NT2/D1 (cell line): ENCODE measurements around the gene MEMO1.
"Not testable (repeated sequence)": the region's sequence is repeated elsewhere in the genome, so short reads cannot be mapped to it uniquely, and the experiment has no call there.

Source experiments
- DNase-seq: peaks from one replicate; pipeline ENCODE4 v3.0.0-alpha.2; 2011; ENCODE audit warnings: low read depth, low spot score
- H3K27me3 ChIP-seq: 2 replicates; pipeline ENCODE4 v1.6.0; 2011; ENCODE audit warnings: mild to moderate bottlenecking; ENCODE audit not compliant: insufficient read length, insufficient read depth
- H3K36me3 ChIP-seq: 2 replicates; pipeline ENCODE4 v1.6.1; 2011; ENCODE audit warnings: mild to moderate bottlenecking, low read length, mixed read lengths; ENCODE audit not compliant: insufficient read depth, insufficient read length
- H3K4me1 ChIP-seq: 2 replicates; pipeline ENCODE4 v1.5.1; 2011; ENCODE audit not compliant: insufficient read depth, insufficient read length
- H3K4me3 ChIP-seq: 2 replicates; pipeline ENCODE4 v1.5.1; 2011; ENCODE audit warnings: low read depth; ENCODE audit not compliant: insufficient read length
- H3K9ac ChIP-seq: 2 replicates; pipeline ENCODE4 v1.6.0; 2011; ENCODE audit warnings: low read depth; ENCODE audit not compliant: insufficient read length
- H3K9me3 ChIP-seq: 2 replicates; pipeline ENCODE4 v1.5.1; 2011; ENCODE audit warnings: mild to moderate bottlenecking, low read length; ENCODE audit not compliant: insufficient read depth
- SUZ12 ChIP-seq: IDR thresholded peaks from 2 replicates; pipeline ENCODE4 v1.6.1; 2011; ENCODE audit not compliant: insufficient read length, insufficient read depth; ENCODE audit errors: extremely low read depth
- YY1 ChIP-seq: IDR thresholded peaks from 2 replicates; pipeline ENCODE4 v1.6.1; 2011; ENCODE audit not compliant: insufficient read length, insufficient read depth
- ZNF274 ChIP-seq: IDR thresholded peaks from 2 replicates; pipeline ENCODE4 v1.6.1; 2011; ENCODE audit warnings: mild to moderate bottlenecking, low read depth, low read length

The MEMO1 gene

DNA sequence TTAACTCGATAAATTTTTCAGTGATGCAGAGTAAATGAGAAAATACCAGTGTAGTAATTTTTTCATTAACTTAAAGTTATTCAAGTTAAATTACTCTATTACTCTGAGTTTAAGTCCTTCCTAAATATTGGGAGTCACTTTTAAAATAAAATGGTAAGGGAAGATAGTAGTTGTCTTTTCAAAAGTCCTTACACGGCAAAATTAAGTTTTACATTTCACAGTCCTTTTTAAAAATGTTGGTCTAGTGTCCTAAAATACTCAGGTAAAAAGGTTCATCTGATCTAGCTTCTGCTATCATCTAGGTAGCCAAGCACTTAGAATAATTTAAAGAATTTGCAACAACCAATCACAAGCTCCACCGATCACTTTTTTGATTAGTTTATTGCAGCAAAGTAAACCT, 146.9 kb downstream of the MEMO1 start:
- no peaks in the 10 kb centered on the region for H3K9me3 ChIP-seq
- TF ChIP-seq ZNF274: no peak
- no peak for TF ChIP-seq SUZ12
- TF ChIP-seq YY1: no peak

DNA sequence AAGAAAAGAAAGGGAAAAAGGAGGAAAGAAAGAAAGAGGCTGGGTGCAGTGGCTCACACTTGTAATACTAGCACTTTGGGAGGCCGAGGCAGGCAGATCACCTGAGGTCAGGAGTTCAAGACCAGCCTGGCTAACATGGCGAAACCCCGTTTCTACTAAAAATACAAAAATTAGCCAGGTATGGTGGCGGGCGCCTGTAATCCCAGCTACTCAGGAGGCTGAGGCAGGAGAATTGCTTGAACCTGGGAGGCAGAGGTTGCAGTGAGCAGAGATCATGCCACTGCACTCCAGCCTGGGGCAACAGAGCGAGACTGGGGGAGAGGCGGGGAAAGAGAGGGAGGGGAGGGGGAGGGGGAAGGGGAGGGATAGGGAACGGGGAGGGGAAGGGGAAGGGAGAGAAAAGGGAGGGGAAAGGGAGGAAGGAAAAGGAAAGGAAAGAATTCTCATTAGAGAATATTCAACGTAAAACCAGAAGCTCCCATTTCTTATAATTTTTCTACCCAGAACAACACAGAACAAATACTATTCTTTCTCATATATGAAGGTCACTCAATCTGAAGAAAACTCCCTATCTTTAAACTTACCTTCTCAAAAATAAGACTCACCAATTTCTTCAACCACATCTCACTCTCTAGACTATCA, 147.7 kb downstream of the MEMO1 start:
- not testable (repeated sequence) for H3K9me3 ChIP-seq, DNase-seq, H3K27me3 ChIP-seq, H3K4me3 ChIP-seq, H3K9ac ChIP-seq, H3K4me1 ChIP-seq, H3K36me3 ChIP-seq

More for the DNA sequence above, 146.9 kb downstream of the MEMO1 start:
- Histone ChIP-seq H3K9ac (no peak overlapping the region), H3K36me3 (no peaks in the 10 kb centered on the region), H3K4me3 (no peak overlapping the region), H3K27me3 (no peaks in the 10 kb centered on the region), H3K4me1 (no peaks in the 10 kb centered on the region)
- no peak for DNase-seq

DNA sequence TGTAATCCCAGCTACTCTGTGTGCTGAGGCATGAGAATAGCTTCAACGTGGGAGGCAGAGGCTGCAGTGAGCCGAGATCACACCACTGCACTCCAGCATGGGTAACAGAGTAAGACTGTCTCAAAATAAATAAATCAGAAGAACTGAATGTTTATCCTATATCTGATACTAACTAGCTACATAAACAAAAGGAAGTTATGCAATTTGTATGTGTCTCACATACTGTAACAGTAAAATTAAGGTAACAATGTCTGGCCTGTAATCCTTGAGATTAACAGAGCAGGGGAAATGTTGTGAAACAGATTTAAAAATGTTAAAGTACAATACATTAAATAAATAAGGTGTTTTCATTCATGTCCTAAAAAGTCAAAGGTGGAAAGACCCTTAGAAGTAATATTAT, 150.8 kb downstream of the MEMO1 start:
- no peak for TF ChIP-seq YY1
- Histone ChIP-seq H3K9me3 (no peaks in the 10 kb centered on the region), H3K36me3 (no peaks in the 10 kb centered on the region), H3K27me3 (no peaks in the 10 kb centered on the region), H3K4me1 (no peaks in the 10 kb centered on the region), H3K9ac (no peak overlapping the region), H3K4me3 (no peak overlapping the region)
- DNase-seq: no peak

DNA sequence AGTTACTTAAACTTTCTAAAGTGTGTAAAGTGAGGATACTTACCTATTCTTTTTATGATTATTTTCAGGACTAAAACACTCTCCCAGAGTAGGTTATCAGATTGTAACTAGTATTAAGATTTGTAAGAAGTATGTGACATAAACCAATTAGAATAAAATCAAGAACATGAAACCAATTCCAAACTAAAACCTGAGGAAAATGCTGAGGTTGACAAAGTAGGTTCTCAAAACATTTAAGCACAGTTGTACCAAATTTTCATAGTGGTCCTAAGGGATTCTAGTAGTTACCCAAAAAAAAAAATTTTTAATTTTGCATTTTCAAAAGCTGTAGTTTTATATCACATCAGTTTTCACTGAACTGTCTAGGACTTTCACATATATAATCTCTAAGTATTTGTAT, 157.3 kb downstream of the MEMO1 start:
- Histone ChIP-seq H3K27me3 (no peaks in the 10 kb centered on the region), H3K4me3 (no peak overlapping the region), H3K9me3 (no peaks in the 10 kb centered on the region), H3K36me3 (peaks cover 2% of the 10 kb centered on the region), H3K4me1 (no peaks in the 10 kb centered on the region), H3K9ac (no peak overlapping the region)
- no peak for DNase-seq
- no peak for TF ChIP-seq YY1
- TF ChIP-seq SUZ12: no peak
- no peak for TF ChIP-seq ZNF274

DNA sequence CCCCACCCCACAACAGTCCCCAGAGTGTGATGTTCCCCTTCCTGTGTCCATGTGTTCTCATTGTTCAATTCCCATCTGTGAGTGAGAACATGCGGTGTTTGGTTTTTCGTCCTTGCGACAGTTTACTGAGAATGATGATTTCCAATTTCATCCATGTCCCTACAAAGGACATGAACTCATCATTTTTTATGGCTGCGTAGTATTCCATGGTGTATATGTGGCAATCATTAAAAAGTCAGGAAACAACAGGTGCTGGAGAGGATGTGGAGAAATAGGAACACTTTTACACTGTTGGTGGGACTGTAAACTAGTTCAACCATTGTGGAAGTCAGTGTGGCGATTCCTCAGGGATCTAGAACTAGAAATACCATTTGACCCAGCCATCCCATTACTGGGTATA, 168.7 kb downstream of the MEMO1 start:
- not testable (repeated sequence) for H3K36me3 ChIP-seq, H3K4me1 ChIP-seq, DNase-seq, H3K9ac ChIP-seq, H3K9me3 ChIP-seq, H3K4me3 ChIP-seq, H3K27me3 ChIP-seq

DNA sequence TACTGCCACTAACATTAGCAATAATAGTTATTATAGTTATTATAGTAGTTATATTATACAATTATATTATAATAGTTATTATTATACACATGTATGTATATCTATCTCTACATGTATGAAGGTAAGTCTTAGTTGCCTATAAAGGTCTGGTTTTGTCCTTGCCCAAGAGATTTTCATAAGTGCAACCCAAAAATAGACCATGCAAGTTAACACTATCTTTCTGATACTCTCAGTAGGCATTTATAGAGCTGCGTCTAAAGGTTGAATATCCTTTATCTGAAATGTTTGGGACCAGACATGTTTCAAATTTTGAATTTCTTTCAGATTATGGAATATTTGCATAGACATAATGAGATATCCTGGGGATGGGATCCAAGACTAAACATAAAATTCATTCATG, 175.4 kb downstream of the MEMO1 start:
- TF ChIP-seq ZNF274: no peak
- TF ChIP-seq SUZ12: no peak
- TF ChIP-seq YY1: no peak
- H3K9ac ChIP-seq: no peak overlapping the region

DNA sequence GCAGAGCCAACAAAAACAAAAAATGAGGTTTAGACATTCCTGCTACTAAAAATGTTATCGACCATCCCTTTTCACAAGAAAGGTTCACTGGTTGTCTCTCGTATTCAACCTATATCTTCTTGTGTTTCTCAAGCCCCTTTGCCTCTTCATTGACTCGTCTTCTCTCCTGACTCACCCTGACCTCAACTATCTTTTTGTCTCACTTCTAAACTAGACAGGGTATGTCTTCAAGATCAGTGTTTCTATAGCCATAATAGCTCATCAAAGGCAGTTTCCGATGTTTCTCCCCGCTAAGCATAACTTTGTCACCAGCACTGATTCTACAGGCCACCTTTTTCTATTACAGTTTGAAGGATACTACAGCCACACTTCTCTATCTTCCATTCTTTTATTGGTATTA, 178.4 kb downstream of the MEMO1 start:
- H3K27me3 ChIP-seq: no peaks in the 10 kb centered on the region

More for the DNA sequence above, 175.4 kb downstream of the MEMO1 start:
- no peaks in the 10 kb centered on the region for H3K4me1 ChIP-seq
- no peaks in the 10 kb centered on the region for H3K36me3 ChIP-seq
- H3K9me3 ChIP-seq: no peaks in the 10 kb centered on the region
- H3K27me3 ChIP-seq: no peaks in the 10 kb centered on the region
- DNase-seq: no peak
- no peak overlapping the region for H3K4me3 ChIP-seq

DNA sequence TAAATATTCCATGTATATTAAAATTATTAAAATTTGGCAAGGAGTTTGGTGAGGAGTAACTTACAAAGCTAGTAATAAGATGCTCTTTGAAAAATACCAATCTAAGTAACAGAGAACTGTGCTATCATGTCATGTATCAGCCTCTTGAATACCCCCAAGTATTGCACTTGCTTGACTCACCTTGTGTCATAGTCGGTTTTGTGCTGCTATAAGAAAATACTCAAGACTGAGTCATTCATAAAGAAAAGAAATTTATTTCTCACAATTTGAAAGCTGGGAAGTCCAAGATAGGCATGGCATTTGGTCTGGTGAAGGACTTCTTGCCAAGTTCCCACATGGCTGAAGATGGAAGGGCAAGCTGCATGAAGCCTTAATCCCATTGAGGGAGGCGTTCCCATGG, 179.2 kb downstream of the MEMO1 start:
- Histone ChIP-seq H3K9ac (no peak overlapping the region), H3K27me3 (no peaks in the 10 kb centered on the region), H3K9me3 (peaks cover 7% of the 10 kb centered on the region; the same call in 1 of the 2 replicates), H3K4me3 (no peak overlapping the region), H3K4me1 (no peaks in the 10 kb centered on the region), H3K36me3 (no peaks in the 10 kb centered on the region)
- TF ChIP-seq SUZ12 (no peak), YY1 (no peak), ZNF274 (no peak)
- DNase-seq: no peak

More for the DNA sequence above, 178.4 kb downstream of the MEMO1 start:
- no peaks in the 10 kb centered on the region for H3K4me1 ChIP-seq
- peaks cover 7% of the 10 kb centered on the region; the same call in 1 of the 2 replicates for H3K9me3 ChIP-seq
- H3K36me3 ChIP-seq: no peaks in the 10 kb centered on the region
- no peak for TF ChIP-seq YY1
- TF ChIP-seq ZNF274: no peak
- TF ChIP-seq SUZ12: no peak
- H3K4me3 ChIP-seq: no peak overlapping the region
- H3K9ac ChIP-seq: no peak overlapping the region
- DNase-seq: no peak
